ENCODE measurements around the gene PGAP2.

DNA sequence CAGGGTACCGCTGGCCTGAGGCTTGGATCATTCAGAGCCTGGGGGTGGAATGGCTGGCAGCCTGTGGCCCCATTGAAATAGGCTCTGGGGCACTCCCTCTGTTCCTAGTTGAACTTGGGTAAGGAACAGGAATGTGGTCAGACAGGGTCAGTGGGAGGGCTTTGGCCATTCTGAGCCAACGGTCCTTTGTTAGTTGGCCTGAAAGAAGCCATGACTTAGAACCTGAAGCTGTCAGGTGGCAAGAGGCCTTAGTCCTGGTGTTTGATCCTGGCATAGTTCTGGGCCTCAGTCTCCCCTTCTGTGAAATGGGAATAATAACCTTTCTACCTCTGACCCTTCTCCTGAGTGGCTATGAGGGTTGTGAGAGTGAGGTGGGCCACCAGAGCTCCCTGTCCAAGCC lies 8.3 kb downstream of the PGAP2 start:
- TF ChIP-seq TAF1 (conservative IDR thresholded peaks at IDR 0.05) = no peak
- TF ChIP-seq, protein P1, sequence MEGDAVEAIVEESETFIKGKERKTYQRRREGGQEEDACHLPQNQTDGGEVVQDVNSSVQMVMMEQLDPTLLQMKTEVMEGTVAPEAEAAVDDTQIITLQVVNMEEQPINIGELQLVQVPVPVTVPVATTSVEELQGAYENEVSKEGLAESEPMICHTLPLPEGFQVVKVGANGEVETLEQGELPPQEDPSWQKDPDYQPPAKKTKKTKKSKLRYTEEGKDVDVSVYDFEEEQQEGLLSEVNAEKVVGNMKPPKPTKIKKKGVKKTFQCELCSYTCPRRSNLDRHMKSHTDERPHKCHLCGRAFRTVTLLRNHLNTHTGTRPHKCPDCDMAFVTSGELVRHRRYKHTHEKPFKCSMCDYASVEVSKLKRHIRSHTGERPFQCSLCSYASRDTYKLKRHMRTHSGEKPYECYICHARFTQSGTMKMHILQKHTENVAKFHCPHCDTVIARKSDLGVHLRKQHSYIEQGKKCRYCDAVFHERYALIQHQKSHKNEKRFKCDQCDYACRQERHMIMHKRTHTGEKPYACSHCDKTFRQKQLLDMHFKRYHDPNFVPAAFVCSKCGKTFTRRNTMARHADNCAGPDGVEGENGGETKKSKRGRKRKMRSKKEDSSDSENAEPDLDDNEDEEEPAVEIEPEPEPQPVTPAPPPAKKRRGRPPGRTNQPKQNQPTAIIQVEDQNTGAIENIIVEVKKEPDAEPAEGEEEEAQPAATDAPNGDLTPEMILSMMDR (IDR thresholded peaks at IDR 0.05; ENCODE audit: low read depth, low read length, missing input control) = no peak
- no peak for TF ChIP-seq MAX (IDR thresholded peaks at IDR 0.05)
- no peak for TF ChIP-seq HNF4G (IDR thresholded peaks at IDR 0.05)
- TF ChIP-seq REST (IDR thresholded peaks at IDR 0.05) = no peak
- no peak for TF ChIP-seq FOXA1 (IDR thresholded peaks at IDR 0.05)
- TF ChIP-seq RAD21 (IDR thresholded peaks at IDR 0.05) = no peak
- TF ChIP-seq GABPA (IDR thresholded peaks at IDR 0.05 in 1 of 2, conservative IDR thresholded peaks at IDR 0.05 in 1 of 2) = no peak
- TF ChIP-seq, protein P2, sequence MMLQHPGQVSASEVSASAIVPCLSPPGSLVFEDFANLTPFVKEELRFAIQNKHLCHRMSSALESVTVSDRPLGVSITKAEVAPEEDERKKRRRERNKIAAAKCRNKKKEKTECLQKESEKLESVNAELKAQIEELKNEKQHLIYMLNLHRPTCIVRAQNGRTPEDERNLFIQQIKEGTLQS (IDR thresholded peaks at IDR 0.05) = no peak
- TF ChIP-seq YY1 (IDR thresholded peaks at IDR 0.05) = no peak
- TF ChIP-seq ZBTB33 (IDR thresholded peaks at IDR 0.05) = no peak
- no peak for TF ChIP-seq SP1 (IDR thresholded peaks at IDR 0.05)
- no peak for TF ChIP-seq RXRA (IDR thresholded peaks at IDR 0.05)

All from liver (tissue), 3 donors.